ENCODE data around the gene PCDHA1.

GRCh38 chr5:140801494-140801841, 15.5 kb downstream of the PCDHA1 start:
- no peak for TF ChIP-seq ZFP3 (CRISPR knock-in tag; IDR thresholded peaks at IDR 0.05)
- TF ChIP-seq CSDC2 (CRISPR knock-in tag; IDR thresholded peaks at IDR 0.05) = no peak
- no peak for TF ChIP-seq PATZ1 (CRISPR knock-in tag; IDR thresholded peaks at IDR 0.05; ENCODE audit: borderline replicate concordance)
- TF ChIP-seq OSR1 (CRISPR knock-in tag; IDR thresholded peaks at IDR 0.05) = no peak
- no peak for TF ChIP-seq ZNF8 (CRISPR knock-in tag; IDR thresholded peaks at IDR 0.05)
- TF ChIP-seq ARNTL (CRISPR knock-in tag; IDR thresholded peaks at IDR 0.05; ENCODE audit: borderline replicate concordance, low read depth) = no peak
- no peak for TF ChIP-seq GLIS3 (CRISPR knock-in tag; IDR thresholded peaks at IDR 0.05)
- no peak for TF ChIP-seq PPARA (CRISPR knock-in tag; IDR thresholded peaks at IDR 0.05; ENCODE audit: borderline replicate concordance)
- TF ChIP-seq TSHZ2 (CRISPR knock-in tag; IDR thresholded peaks at IDR 0.05) = no peak
- TF ChIP-seq ZFP30 (CRISPR knock-in tag; IDR thresholded peaks at IDR 0.05) = no peak
- no peak for TF ChIP-seq ZC3H10 (CRISPR knock-in tag; IDR thresholded peaks at IDR 0.05)
- TF ChIP-seq POU6F1 (CRISPR knock-in tag; IDR thresholded peaks at IDR 0.05; ENCODE audit: borderline replicate concordance, low read depth) = no peak
- no peak for TF ChIP-seq RARB (CRISPR knock-in tag; IDR thresholded peaks at IDR 0.05)

Measured in SK-N-SH treated with all-trans-retinoic acid at 6 μM for 48 hours (cell line).